ENCODE results near the gene PTPRD. TPM values are rescaled to one million over a fixed set of nuclear protein-coding genes. Genes with fewer than 3 reads are reported as not detected.

Gene PTPRD
- total RNA-seq, 1 experiment from 2014 or later = 32.5 TPM

DNA sequence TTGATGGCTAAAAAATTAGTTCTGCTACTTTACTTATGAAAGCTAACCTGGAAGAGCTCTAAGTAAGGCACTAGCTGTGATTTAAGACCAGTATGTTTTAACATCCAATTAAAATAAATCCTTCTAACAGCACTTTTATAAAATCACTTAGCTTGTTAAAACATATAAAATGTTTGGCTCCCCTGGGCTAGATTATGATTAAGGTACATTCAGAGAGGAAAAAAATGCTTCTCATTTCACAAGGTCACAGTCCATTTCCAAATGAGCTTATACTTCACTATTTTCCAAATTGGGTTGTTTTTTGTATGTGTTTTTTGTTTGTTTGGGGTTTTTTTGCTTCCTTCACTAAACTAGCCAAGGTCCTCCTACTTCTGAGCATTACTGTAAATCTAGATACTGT lies 1938.3 kb downstream of the PTPRD start:
- Histone ChIP-seq H3K79me2 (ENCODE audit: insufficient read depth, low read length) (no peaks in the 10 kb centered on the region), H3K9me3 (ENCODE audit: control insufficient read depth, low read depth, low read length) (no peaks in the 10 kb centered on the region), H3K18ac (ENCODE audit: insufficient read length, low read depth, low read length) (no peak overlapping the region), H4K91ac (ENCODE audit: insufficient read length, low read depth, low read length) (no peak overlapping the region), H3K4me2 (ENCODE audit: insufficient read depth, insufficient read length, low read length) (no peak overlapping the region), H3K56ac (ENCODE audit: insufficient read length, low read depth, low read length) (no peak overlapping the region), H4K5ac (ENCODE audit: insufficient read length, low read depth, low read length) (no peak overlapping the region), H3K27ac (ENCODE audit: insufficient read length, low read depth, low read length) (no peak overlapping the region), H3K23me2 (ENCODE audit: insufficient read length, low read depth, low read length, poor library complexity, severe bottlenecking) (no peaks in the 10 kb centered on the region), H2AK5ac (ENCODE audit: insufficient read length, low read length) (no peak overlapping the region), H3T11ph (ENCODE audit: low read length) (no peak overlapping the region), H3K4me1 (ENCODE audit: insufficient read depth, low read length) (no peaks in the 10 kb centered on the region), H4K20me1 (ENCODE audit: control insufficient read depth, insufficient read depth, insufficient read length) (no peaks in the 10 kb centered on the region), H4K8ac (replicated peaks; ENCODE audit: insufficient read length, low read depth, low read length) (no peak overlapping the region), H3K27me3 (ENCODE audit: insufficient read depth, low read length) (no peaks in the 10 kb centered on the region), H2BK15ac (ENCODE audit: low read depth, low read length) (no peak overlapping the region), H3K23ac (ENCODE audit: insufficient read length, low read depth, low read length) (no peak overlapping the region), H3K79me1 (ENCODE audit: insufficient read depth, low read depth, low read length, poor library complexity, severe bottlenecking) (no peaks in the 10 kb centered on the region), H2BK120ac (ENCODE audit: low read depth, low read length, poor library complexity, severe bottlenecking) (no peak overlapping the region), H3K9ac (ENCODE audit: extremely low read depth, insufficient read length, low read length) (no peak overlapping the region), H3K14ac (ENCODE audit: insufficient read depth, low read length) (no peak overlapping the region), H2BK12ac (ENCODE audit: insufficient read length, low read depth, low read length) (no peak overlapping the region), H2BK20ac (ENCODE audit: low read depth, low read length, poor library complexity, severe bottlenecking) (no peak overlapping the region), H2AFZ (ENCODE audit: low read length) (no peak overlapping the region), H2BK5ac (ENCODE audit: insufficient read length, low read length) (no peak overlapping the region), H3K4ac (ENCODE audit: low read depth, low read length) (no peak overlapping the region)
- Mint-ChIP-seq H3K4me3 (no peak overlapping the region), H3K27ac (peak overlapping the region in 1 of 3 experiments; percentile 57; a peak in 1 of 7 replicates), H3K36me3 (ENCODE audit: insufficient read depth in 1 of 3, low read depth in 3 of 3) (no peaks in the 10 kb centered on the region), H3K27me3 (ENCODE audit: low read depth) (no peaks in the 10 kb centered on the region), H3K9me3 (no peaks in the 10 kb centered on the region), H3K4me1 (peaks cover 19 to 31% of the 10 kb centered on the region in 2 experiments)
- no peak for DNase-seq
- TF ChIP-seq, protein P1, sequence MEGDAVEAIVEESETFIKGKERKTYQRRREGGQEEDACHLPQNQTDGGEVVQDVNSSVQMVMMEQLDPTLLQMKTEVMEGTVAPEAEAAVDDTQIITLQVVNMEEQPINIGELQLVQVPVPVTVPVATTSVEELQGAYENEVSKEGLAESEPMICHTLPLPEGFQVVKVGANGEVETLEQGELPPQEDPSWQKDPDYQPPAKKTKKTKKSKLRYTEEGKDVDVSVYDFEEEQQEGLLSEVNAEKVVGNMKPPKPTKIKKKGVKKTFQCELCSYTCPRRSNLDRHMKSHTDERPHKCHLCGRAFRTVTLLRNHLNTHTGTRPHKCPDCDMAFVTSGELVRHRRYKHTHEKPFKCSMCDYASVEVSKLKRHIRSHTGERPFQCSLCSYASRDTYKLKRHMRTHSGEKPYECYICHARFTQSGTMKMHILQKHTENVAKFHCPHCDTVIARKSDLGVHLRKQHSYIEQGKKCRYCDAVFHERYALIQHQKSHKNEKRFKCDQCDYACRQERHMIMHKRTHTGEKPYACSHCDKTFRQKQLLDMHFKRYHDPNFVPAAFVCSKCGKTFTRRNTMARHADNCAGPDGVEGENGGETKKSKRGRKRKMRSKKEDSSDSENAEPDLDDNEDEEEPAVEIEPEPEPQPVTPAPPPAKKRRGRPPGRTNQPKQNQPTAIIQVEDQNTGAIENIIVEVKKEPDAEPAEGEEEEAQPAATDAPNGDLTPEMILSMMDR (conservative IDR thresholded peaks at IDR 0.05) = no peak

Measured in H9 (cell line).